Esophagus muscularis mucosa (tissue), 3 donors: ENCODE data around the gene PRRX1.

Experiments used
- POLR2AphosphoS5 ChIP-seq, 2 donors: sonication (generic); formaldehyde crosslinking; IDR thresholded peaks; one replicate each; pipeline ENCODE4 v1.6.1; 2017; ENCODE audit warnings: antibody characterized with exemption in 2 of 2
- TF ChIP-seq, protein P1 (sequence below), 3 experiments: fragments of 200-600 bp in 2 of 3; fragments of 450-650 bp in 1 of 3; sonication (generic) in 2 of 3; IDR thresholded peaks; one replicate each; pipeline ENCODE4 v1.5.1; 2017 to 2019; ENCODE audit warnings: antibody characterized with exemption in 3 of 3, mild to moderate bottlenecking in 2 of 3, moderate library complexity in 1 of 3

DNA sequence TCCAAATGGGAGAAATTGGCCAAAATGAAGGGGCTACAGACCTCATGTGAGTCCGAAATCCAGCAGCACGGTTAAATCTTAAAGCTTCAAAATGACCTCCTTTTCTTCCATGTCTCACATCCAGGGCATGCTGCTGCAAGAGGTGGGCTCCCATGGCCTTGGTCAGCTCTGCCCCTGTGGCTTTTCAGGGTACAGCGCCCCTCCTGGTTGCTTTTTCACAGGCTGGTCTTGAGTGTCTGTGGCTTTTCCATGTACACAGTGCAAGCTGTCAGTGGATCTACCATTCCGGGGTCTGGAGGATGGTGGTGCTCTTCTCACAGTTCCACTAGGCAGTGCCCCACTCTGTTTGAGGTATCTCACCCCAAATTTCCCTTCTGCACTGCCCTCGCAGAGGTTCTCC, 78.7 kb downstream of the PRRX1 start:
- TF ChIP-seq, protein P1, sequence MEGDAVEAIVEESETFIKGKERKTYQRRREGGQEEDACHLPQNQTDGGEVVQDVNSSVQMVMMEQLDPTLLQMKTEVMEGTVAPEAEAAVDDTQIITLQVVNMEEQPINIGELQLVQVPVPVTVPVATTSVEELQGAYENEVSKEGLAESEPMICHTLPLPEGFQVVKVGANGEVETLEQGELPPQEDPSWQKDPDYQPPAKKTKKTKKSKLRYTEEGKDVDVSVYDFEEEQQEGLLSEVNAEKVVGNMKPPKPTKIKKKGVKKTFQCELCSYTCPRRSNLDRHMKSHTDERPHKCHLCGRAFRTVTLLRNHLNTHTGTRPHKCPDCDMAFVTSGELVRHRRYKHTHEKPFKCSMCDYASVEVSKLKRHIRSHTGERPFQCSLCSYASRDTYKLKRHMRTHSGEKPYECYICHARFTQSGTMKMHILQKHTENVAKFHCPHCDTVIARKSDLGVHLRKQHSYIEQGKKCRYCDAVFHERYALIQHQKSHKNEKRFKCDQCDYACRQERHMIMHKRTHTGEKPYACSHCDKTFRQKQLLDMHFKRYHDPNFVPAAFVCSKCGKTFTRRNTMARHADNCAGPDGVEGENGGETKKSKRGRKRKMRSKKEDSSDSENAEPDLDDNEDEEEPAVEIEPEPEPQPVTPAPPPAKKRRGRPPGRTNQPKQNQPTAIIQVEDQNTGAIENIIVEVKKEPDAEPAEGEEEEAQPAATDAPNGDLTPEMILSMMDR (IDR thresholded peaks at IDR 0.05) = no peak
- TF ChIP-seq POLR2AphosphoS5 (IDR thresholded peaks at IDR 0.05) = no peak
